ENCODE results near the gene MBOAT7.
"Not testable (repeated sequence)": the region's sequence is repeated elsewhere in the genome, so short reads cannot be mapped to it uniquely, and the experiment has no call there.

MBOAT7 gene

GRCh38 chr19:54188215-54188871 is 1.0 kb downstream of the MBOAT7 start:
- no peak for DNase-seq (ENCODE audit: low read depth)

- DNase-seq (ENCODE audit: low read depth) = no peak
Measured at GRCh38 chr19:54186934-54187381, 2.4 kb downstream of the MBOAT7 start.

- DNase-seq (ENCODE audit: low read depth) = no peak
Measured at GRCh38 chr19:54186351-54186750, 3.0 kb downstream of the MBOAT7 start.

GRCh38 chr19:54183431-54183830 is 5.9 kb downstream of the MBOAT7 start:
- no peak for DNase-seq (ENCODE audit: low read depth)

GRCh38 chr19:54181894-54182293 is 7.5 kb downstream of the MBOAT7 start:
- DNase-seq (ENCODE audit: low read depth) = not testable (repeated sequence)

- DNase-seq (ENCODE audit: low read depth) = no peak
Measured at GRCh38 chr19:54180691-54181091, 8.7 kb downstream of the MBOAT7 start.

- DNase-seq (ENCODE audit: low read depth) = no peak
Measured at GRCh38 chr19:54179921-54180461, 9.4 kb downstream of the MBOAT7 start.

GRCh38 chr19:54179262-54179852 is 10.0 kb downstream of the MBOAT7 start:
- DNase-seq (ENCODE audit: low read depth) = no peak

GRCh38 chr19:54178581-54179261 is 10.7 kb downstream of the MBOAT7 start:
- DNase-seq (ENCODE audit: low read depth) = no peak

GRCh38 chr19:54173951-54174834 is 15.2 kb downstream of the MBOAT7 start:
- no peak for DNase-seq (ENCODE audit: low read depth)

GRCh38 chr19:54173359-54173699 is 16.1 kb downstream of the MBOAT7 start:
- DNase-seq (ENCODE audit: low read depth) = no peak

- DNase-seq (ENCODE audit: low read depth) = no peak
Measured at GRCh38 chr19:54172471-54173358, 16.7 kb downstream of the MBOAT7 start, which contains the start of gene TMC4. TMC4 (minus strand) TSS chr19:54173160; CDS start chr19:54173117, 43 bp downstream.

- not testable (repeated sequence) for DNase-seq (ENCODE audit: low read depth)
Measured at GRCh38 chr19:54171736-54172431, 17.5 kb downstream of the MBOAT7 start.

- DNase-seq (ENCODE audit: low read depth) = no peak
Measured at GRCh38 chr19:54169149-54169740, 20.1 kb downstream of the MBOAT7 start.

GRCh38 chr19:54168174-54168917 is 21.0 kb downstream of the MBOAT7 start:
- peak; percentile 20 for DNase-seq (ENCODE audit: low read depth)

- DNase-seq (ENCODE audit: low read depth) = no peak
Measured at GRCh38 chr19:54165222-54165621, 24.2 kb downstream of the MBOAT7 start.

- DNase-seq (ENCODE audit: low read depth) = no peak
Measured at GRCh38 chr19:54164369-54165068, 24.9 kb downstream of the MBOAT7 start.

GRCh38 chr19:54162884-54163283 is 26.5 kb downstream of the MBOAT7 start:
- no peak for DNase-seq (ENCODE audit: low read depth)

Measured in GM04503 (cell line).